AG10803 (cell line): ENCODE results near the gene NLRP12.
A peak's percentile ranks its signal among the peaks of the same experiment; 100 is the strongest.
"Not testable (repeated sequence)": the region's sequence is repeated elsewhere in the genome, so short reads cannot be mapped to it uniquely, and the experiment has no call there.

Experiments used
- DNase-seq: peaks from one replicate; pipeline ENCODE4 v3.0.0; 2010; ENCODE audit warnings: low read depth
- H3K4me3 ChIP-seq: 2 replicates; pipeline ENCODE4 v1.5.1; 2011; ENCODE audit warnings: mild to moderate bottlenecking, low read length, control low read depth
- CTCF ChIP-seq: conservative IDR thresholded peaks from 2 replicates; pipeline ENCODE4 v1.5.1; 2011; ENCODE audit warnings: mild to moderate bottlenecking, low read length, control low read depth, inconsistent platforms

Gene NLRP12

GRCh38 chr19:53853707-53854106 is 29.6 kb upstream of the NLRP12 start:
- no peak for TF ChIP-seq CTCF
- no peak overlapping the region for H3K4me3 ChIP-seq
- no peak for DNase-seq

GRCh38 chr19:53849237-53849676 is 25.1 kb upstream of the NLRP12 start:
- H3K4me3 ChIP-seq: peak overlapping the region; percentile 17
- no peak for TF ChIP-seq CTCF
- peak; percentile 92 for DNase-seq

- DNase-seq: no peak
- no peak for TF ChIP-seq CTCF
- H3K4me3 ChIP-seq: no peak overlapping the region
These were observed 23.4 kb upstream of the NLRP12 start for GRCh38 chr19:53847555-53847954.

- no peak overlapping the region for H3K4me3 ChIP-seq
- TF ChIP-seq CTCF: no peak
- DNase-seq: no peak
These were observed 20.7 kb upstream of the NLRP12 start for GRCh38 chr19:53844849-53845246.

GRCh38 chr19:53840914-53841313 is 16.8 kb upstream of the NLRP12 start:
- not testable (repeated sequence) for H3K4me3 ChIP-seq
- peak; percentile 94 for DNase-seq

- not testable (repeated sequence) for H3K4me3 ChIP-seq, DNase-seq
These were observed 16.1 kb upstream of the NLRP12 start for GRCh38 chr19:53840241-53840640.

GRCh38 chr19:53838446-53838845 is 14.3 kb upstream of the NLRP12 start:
- not testable (repeated sequence) for DNase-seq, H3K4me3 ChIP-seq

GRCh38 chr19:53832861-53833260 is 8.7 kb upstream of the NLRP12 start:
- not testable (repeated sequence) for H3K4me3 ChIP-seq, DNase-seq

GRCh38 chr19:53828531-53828930 is 4.4 kb upstream of the NLRP12 start:
- no peak overlapping the region for H3K4me3 ChIP-seq
- TF ChIP-seq CTCF: no peak
- no peak for DNase-seq

GRCh38 chr19:53826876-53827275 is 2.8 kb upstream of the NLRP12 start:
- peak; percentile 78 for DNase-seq
- no peak for TF ChIP-seq CTCF
- no peak overlapping the region for H3K4me3 ChIP-seq
